Midbrain (tissue), 1 donor: ENCODE measurements around the gene TTC7B.

Experiments used
- DNase-seq: peaks from one replicate; lab custom pipeline; 2025; lab: John Stamatoyannopoulos, UW

TTC7B gene

DNA sequence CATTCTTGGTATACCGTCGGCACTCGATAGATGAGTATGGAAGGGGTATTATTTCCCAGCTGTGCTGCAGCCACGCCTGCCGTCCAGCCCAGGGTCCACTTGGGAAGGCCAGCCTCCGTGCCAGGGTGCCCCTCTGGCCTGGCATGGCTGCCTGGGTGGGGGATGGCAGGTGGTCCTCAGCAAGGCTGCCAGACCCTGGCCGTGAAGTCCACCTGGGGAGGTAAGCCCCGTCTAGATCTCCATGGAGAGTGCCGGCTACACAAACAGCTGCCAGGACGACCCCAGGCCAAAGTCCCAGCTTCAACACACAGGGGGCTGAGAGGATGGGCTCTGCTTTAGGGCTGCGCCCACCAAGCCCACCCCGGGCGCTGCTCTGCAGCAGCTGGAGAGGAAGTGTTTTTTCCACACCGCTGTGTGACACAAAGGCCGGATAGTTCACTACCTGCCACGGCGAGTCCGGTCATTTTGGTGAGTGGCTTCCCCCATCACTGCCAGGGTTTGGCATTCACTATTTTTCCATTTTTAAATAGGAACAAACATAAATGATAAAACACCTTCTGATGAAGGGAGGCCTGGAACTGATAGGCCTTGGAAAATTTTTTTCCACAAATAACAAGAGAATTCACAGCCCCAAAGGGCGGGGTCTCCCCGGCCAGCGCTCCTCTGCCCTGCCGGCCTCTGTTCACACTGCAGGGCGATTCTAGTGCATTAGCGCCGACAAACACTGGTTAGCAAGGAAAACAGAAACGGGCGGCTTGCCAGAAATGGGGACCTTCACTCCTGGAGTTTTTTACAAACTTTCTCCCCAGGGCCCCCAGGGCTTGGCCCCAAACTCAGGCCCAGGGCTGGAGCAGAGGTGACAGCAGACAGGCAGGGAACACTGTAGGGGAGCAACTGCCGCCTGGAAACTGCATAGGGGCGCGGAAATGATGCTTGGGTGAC, 257.9 kb downstream of the TTC7B start:
- no peak for DNase-seq

DNA sequence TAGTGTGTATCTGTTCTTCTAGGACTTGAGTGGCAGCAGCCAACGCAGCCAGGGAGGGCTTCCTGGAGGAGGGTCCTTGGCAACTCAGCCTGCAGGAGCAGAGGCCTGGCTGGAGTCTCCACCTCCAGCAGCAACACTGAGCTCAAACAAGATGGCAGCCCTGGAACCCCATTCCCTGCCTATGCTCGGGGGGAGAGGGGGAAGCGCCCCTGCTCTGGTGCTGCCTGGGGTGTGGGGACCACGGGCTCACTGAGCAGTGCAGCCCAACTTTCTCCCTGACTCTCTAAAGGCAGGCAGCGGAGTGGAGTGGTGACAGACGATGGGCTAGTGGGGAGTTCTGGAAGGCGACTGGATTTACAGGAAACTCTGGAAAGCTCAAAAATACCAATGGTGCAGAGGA, 258.7 kb downstream of the TTC7B start:
- no peak for DNase-seq

DNA sequence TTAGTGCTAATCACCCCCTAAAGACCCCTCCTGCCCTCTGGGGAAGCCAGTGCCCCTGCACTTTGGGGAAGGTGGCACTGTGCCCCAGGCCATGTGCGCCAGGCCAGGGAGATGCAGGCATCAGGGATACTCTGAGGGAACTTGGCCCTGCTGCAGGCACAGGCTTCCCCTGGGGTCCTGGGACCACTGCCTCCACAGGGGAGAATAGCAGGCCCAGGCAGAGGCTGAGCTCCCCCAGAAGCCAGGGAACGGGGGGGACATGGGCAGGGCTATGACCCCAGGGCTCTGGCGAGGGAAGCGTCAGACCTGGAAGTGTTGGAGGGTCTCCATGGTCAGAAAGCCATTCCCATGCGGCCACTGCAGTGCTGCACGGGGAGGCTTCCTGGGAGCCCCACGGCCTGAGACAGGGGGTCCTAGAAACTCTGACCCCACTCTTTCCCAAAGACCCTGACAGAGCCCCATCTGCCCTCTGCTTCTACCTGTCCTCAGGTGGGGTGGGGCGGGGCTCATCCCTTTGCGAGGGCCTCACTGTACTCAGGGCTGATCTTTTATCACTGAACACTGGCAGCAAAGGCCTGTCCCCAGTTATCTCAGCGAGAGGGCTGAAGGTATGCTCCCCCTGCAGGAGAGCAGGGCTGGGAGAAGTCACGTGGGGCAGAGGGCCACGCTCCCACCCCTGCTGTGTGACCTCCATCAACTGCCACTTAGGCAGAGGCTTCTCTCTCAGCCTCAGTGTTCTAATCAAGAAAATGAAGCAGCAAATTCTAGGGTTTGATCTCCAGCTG, 259.4 kb downstream of the TTC7B start:
- no peak for DNase-seq

DNA sequence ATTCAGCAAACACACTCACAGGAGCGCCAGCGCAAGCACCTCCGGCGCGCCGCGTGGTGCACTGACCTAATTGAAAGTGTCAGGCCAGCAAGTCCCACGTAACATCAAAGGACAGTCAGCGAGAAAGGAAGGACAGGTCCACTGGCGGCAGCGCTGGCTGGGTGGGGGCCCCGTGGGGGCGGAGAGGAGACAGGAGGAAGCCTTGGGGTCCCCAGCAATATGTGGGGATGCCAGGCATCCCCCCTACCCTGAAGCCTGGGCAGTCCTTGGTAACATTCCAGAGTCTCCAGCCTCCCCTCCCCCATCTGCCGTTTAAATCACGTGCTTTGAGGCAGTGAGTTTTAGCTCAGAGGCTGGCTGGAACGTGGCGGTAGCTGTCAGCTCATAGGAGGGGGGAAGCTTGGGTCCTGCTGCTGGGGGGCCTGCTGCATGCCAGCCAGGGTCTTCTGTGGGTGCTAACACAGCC, 260.2 kb downstream of the TTC7B start:
- DNase-seq, result peak; percentile 72

DNA sequence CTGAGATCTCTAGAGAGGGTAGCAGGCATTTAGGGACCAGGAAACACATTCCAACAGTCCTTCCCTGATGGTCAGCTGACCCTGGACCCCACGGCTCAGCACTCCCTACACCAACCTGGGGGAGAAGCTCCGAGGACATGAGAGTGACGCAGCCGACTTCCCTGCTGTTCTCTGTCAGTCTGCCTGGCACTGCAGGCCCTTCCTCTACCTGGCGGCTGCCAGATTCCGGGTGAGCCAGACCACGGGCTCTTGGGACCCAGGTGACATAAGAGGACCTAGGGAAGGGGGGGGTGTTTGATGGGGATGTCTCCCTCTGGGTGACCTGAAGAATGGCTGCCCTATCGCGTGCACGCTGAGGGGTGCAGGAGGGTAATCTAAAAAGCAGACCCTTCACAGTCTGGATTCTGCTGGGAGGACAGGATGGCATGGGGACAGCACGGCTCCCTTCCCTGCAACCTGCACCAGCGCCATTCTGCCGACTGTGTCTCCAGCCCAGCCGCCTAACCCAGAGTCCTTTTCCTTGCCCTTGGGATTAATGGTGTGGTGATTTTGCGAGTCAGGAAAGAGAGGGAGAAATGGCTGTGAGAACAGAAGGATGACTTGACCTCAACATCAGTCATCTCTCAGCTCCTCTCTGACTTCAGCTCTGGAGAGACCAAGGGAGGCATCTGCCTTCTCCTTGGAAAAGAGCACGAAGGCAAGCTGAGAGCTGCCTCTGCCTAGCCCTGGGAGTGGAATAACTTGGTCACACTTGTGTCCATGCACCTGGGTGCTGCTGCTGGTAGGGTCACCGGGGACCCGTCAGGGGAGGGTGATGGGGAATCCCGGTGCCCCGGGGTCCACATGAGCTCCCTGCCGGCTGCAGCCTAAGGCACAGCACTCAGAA, 260.9 kb downstream of the TTC7B start:
- no peak for DNase-seq

DNA sequence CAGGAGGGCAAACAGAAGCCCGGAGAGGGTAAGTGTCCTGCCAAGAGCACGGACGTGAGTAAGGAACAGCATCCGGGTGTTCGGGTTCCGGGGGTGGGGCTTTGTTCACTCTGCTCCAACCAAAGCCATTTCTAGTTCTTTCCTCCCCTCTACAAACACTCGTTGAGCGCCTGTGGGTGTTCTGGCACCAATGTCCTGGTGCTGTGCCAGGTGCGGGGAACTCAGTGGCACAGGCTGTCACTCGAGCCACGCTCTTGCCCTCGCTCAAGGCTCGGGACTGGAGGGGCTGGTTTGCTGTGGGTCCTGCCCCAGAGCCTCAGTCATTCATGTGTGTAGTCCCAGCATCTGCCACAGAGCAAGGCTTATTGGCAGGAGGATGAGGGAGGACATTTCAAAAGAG, 261.9 kb downstream of the TTC7B start:
- DNase-seq, result peak; percentile 84

DNA sequence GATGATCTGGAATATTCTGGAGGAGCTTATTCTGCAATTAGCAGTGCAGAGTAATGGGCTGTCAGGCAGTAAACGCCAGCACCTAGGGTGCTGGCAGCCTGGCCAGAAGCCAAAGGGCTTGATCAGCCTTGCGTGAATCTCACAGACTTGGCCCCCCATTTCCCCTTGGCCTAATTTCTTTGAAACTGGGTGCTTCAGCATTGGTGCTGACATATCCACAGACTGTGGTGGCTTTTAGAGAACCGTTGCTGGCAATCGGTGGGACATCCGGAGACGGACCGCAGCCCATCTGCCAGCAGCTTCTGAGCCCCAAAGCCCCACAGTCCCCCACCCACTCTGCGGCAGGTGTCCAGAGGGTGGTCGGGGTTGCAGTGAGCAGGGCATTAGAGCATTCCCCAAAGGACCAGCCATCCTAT, 262.3 kb downstream of the TTC7B start:
- DNase-seq, result peak; percentile 50

DNA sequence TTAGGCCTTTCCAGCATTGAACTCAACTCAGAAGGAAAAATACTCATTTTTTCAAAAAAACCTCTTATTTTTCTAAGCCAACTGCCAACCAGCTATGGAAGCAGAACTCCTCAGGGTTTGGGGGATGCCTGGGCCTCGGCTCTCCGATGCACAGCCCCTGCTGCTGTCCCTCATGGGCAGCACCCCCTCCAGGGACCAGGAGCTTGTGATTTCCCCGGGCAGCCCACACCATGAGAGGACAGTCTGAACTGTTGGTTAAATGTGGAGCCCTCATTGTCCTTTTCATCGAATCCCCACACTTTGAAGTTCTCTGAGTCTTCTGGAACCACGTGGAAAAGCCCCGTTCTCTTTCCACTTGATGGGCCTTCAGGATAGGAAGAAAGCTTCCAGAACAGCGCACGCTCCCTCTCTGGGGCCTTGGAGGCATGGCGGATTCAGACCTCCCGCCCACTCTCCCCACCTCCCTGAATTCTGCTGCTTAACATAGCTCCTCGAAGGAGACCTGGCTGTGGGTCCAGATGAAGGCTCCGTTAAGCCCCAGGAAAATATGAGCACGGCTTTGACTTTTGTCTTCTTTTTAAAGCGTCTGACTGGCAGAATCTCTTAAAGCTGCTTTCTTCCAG, 262.8 kb downstream of the TTC7B start:
- peak; percentile 46 for DNase-seq

DNA sequence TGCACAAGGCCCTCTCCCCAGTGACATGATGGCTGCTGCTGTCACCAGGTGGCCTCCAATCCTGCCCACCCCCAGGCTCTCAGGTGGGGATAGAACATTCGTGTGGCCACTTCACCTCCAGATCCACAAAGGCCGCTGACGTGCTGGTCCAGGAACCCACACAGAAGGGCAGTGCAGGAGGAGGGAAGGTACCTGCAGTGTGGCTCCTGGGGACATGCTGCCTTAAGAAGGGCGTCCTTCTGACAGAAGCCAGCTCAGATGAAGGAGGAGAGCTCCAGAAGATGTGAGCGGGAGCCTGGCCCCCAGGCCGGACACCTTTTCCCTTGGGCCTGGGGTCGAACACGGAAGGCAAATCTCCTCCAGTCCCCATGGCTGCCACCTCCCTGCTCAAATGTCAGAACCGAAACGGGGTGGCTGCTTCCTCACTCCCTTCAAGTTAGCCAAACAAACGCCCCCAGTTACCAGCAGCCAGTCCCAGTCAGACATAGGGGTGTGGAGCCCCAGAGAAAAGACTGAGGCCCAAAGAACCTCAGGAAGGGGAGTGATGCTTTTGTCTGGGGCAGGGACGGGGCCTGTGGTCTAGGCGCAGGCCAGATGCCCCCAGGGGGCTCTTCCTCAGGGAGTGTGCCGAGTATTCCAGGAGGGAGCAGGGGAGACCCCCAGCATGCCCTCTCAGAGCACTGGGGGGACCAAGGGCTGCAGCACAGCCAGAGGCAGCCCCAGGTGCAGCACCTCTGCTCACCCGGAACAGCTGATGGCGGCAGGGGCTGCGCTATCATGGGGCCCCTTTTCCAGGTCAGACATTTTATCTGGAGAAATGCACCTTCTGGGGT, 263.5 kb downstream of the TTC7B start:
- no peak for DNase-seq

DNA sequence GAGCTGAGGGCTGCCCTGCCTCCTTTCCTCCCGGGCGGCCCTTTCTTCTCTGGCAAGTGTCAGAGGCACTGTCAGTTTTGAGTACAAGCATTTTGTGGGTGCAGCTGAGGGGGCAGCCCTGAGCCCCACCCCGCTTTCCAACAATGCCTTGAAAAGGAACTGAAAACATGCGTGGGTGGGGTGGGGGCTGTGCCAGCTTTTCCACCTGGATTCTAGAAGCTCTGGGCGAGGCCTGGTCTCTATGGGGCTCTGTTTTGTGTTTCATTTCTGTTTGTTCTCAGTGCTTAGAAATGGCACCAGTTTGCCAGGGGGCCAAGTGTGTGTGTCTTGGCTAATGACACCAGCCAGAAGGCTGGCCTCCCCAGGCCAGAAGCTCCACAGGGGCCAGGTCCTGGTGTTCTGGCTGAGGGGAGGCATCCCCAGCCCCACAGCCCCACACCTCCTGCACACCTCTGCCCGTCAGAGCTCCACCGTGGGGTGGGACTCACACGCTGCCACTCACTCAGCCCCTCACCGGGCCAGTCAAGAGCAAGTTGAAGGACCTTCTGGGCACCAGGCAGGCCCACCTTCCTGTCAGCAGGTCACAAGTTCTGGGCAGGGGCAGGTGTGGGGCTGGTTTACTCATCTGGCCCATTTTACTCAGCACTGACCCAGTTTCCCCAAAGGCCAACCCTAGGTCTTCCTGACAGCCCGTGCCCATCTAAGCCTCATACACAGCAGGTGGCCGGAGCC, 264.3 kb downstream of the TTC7B start:
- DNase-seq, result no peak

DNA sequence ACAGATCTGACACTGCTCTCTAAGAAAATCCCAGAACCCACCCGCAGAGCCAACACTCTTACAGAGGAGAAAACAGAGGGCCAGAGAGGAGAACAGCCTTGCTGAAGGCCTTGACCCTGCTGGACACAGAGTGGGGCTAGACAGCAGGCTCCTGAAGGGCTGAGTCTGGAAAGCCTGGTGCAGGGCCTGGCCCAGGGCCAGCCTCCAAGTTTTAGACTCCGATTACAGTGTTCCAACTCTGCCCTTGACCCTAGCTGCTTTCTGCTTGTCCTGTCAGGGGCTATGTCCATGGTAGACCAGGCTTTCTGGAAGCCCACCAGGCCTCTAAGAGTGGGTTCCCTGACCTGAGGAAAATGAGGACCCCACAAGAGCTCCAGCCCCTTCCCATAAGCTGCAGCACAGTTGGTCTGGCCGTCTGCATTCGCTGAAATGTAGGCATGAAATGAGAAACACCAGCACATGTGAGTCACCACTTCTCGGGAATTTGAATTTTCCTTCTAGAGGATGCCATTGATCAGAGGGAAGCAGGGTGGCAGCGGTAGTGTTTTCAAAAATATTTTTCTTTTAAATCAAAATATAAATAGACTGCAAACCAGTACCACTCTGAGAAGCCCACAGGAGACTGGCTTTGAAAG, 265.0 kb downstream of the TTC7B start:
- DNase-seq, result no peak

DNA sequence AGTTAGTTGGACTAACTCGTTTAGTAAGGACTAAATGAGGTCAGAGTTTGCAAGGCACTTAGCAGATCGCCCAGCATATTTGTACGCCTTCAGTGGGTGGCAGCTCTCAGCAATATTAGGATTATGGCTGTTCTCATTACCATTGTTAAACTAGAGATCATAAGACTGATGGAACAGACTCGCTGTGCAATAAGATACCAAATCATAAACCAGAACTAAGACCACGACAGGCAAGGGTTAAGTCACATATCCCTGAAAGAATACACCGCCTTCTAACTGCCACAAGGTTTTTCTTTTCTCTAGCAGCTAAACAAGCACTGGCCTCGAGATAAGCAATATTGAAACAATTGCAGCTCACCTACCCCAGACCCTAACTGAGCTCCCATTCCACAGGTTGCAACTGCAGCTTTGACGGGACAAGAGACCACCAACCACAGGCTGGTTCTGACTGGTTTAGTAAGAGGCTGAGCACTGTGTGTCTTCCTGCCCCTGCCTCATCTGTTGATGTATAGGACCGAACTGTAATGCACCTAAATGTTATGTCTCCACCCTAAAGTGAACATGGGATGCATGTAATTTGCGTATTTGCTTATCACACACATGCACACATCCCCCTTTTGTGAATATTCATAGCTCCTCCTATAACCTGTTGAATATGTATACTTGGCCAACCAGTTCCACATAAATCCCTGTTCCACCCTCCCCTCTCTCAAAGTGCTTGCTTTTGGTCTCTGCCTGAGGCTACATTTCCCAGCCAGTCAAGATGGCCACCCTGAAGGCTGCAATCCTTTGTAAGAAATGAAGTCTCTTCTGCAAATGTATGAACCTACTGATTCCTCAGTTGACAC, 266.2 kb downstream of the TTC7B start:
- DNase-seq, result no peak

DNA sequence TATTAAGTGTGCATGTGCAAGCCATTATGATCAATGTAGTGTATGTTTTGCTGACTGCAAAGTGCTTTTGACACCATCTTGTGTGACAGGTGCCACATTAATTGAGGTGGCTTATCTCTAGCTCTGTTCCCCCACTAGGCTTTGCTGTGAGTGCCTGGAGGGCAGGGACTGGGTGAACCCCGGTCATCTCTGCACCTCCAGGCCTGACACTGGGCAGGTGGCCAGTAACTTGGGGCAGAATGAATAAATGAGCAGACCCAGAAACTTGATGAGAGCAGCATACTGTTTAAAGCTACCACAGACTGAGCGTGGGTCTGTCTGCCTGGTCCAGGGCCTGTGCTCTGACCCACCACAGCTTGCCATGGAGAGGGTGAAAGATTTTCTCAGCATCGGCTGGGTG, 267.8 kb downstream of the TTC7B start:
- DNase-seq, result no peak

DNA sequence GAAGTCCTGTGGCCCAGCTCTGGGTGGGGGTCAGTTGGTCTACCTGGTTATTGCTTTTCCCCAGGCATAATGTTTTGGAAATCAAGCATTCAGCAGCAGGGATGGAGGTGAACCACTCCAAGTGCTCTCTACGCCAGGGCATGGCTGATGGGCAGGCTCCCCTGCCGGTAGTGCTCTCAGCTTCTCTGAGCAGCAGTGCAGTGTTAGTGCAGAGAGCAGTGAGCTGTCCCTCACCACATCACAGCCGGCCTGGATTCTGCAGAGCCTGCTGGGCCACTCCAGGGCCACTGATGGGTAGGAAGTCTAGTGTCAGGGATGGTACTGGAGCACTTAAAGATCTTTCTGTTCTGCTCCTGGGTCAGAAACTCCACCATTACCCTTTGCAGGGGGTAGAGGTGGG, 268.3 kb downstream of the TTC7B start:
- DNase-seq, result no peak

DNA sequence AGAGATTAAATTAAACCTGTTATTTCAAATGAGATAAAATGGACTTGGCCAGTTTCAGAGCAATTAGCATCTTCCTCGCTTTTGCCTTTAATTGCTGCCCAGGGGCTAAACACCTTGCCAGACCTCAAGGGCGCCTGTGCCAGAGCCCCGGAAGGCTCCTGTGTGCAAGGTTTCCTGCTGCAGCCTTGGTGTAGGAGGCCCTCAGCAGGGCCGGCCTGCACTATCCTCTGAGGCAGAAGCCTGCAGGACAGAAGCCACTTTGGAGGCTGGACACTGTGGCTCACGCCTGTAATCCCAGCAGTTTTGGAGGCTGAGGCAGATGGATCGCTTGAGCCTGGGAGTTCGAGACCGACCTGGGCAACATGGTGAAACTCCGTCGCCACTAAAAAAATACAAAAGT, 269.0 kb downstream of the TTC7B start:
- no peak for DNase-seq

DNA sequence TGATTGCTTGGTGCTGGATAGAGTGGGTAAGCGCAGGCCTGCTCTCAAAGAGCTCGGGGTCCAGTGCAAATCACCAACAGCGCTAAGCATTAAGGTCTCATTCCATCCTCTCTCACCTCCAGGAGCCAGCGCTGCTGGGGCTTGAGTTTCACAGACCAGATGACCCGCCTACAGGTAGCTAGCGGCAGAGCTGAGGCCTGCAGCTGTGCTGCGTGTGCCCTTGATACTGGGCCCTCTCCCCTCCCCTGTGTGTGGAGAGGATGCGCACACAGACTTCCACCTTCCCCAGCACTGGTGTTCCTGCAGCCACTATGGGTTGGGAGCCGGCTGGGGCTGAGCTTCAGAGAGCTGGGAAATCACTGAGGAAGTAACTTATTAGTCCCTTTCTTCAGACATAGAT, 269.5 kb downstream of the TTC7B start:
- no peak for DNase-seq

DNA sequence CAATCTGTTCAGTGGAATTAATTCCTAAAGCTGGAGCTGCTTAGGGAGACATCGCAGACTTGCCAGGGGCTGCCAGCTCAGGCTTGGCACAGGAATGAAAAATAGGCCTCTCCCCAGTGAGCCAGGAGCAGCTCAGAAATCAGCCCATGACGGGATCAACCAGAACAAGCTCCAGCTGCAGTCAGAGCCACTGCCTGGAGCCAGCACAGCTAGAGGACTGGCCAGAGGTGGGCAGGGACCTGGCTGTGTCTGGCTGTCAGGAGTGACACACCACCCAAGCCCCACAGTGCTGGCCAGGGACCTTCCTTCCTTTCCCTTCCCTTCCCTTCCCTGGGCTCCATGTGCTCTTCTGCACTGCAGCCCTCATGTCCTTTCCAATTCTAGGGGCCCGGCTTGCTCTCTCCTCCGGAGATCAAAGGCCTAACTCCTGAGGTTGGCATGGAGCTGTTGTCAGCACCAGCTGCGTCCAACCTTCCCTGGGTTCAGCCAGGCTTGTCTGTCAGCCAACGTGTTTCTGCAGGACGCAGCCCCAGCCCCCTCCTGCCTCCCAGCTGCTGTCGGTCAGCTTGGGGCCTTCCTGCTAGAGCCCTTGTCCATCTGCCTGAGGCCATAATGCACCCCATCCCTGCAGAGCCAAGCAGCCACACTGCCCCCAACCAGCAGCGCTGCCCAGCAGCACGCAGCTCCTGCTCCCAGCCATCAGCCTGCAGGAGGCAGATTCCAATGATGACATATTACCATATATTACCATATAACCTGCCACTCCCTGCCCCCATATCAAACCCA, 270.1 kb downstream of the TTC7B start:
- peak; percentile 64 for DNase-seq

DNA sequence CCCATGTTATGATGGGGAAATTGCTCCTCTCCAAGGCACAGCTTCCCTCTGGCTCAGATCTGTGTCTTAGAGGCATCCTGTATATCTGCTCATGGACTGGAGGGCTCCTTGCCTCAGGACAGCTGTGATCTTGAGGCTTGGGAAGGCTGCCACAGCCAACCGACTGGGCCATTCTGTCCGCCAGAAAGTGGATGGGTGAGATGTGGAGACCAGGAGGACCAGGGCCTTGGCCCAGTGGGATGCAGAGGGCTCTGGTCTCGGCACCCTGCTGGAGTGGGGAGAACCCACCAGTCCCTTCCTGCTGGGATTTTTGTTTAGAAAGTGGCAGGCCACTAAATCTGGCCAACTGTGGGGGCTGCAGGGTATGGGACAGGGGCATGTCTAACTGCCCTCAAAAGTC, 270.8 kb downstream of the TTC7B start:
- DNase-seq, result no peak
